GM13976 (cell line): ENCODE results near the gene NWD2.

ENCODE experiments used
- DNase-seq: peaks from one replicate; pipeline ENCODE4 v3.0.0; 2012; ENCODE audit warnings: low spot score
- in situ Hi-C: fragments of 300-500 bp; cut with MboI; formaldehyde crosslinking; loops from one replicate; pipeline ENCODE4 v1.12.0; 2022; ENCODE audit warnings: low sequenced_read_pairs, mixed read lengths, inconsistent platforms; ENCODE audit not compliant: unreplicated experiment
- TF ChIP-seq, protein P1 (sequence below): IDR thresholded peaks from 2 replicates; pipeline ENCODE4 v1.5.1; 2012; ENCODE audit warnings: borderline replicate concordance, mild to moderate bottlenecking; ENCODE audit not compliant: insufficient read depth; ENCODE audit errors: extremely low read depth, missing control alignments, control extremely low read depth

NWD2 gene

GRCh38 chr4:37465296-37465695 is 220.8 kb downstream of the NWD2 start:
- TF ChIP-seq, protein P1, sequence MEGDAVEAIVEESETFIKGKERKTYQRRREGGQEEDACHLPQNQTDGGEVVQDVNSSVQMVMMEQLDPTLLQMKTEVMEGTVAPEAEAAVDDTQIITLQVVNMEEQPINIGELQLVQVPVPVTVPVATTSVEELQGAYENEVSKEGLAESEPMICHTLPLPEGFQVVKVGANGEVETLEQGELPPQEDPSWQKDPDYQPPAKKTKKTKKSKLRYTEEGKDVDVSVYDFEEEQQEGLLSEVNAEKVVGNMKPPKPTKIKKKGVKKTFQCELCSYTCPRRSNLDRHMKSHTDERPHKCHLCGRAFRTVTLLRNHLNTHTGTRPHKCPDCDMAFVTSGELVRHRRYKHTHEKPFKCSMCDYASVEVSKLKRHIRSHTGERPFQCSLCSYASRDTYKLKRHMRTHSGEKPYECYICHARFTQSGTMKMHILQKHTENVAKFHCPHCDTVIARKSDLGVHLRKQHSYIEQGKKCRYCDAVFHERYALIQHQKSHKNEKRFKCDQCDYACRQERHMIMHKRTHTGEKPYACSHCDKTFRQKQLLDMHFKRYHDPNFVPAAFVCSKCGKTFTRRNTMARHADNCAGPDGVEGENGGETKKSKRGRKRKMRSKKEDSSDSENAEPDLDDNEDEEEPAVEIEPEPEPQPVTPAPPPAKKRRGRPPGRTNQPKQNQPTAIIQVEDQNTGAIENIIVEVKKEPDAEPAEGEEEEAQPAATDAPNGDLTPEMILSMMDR = no peak
- in situ Hi-C loops = loop anchor here (25.0 kb wide), 1 partner anchor 322 kb away; no protein-coding TSS in a partner anchor
- no peak for DNase-seq

DNA sequence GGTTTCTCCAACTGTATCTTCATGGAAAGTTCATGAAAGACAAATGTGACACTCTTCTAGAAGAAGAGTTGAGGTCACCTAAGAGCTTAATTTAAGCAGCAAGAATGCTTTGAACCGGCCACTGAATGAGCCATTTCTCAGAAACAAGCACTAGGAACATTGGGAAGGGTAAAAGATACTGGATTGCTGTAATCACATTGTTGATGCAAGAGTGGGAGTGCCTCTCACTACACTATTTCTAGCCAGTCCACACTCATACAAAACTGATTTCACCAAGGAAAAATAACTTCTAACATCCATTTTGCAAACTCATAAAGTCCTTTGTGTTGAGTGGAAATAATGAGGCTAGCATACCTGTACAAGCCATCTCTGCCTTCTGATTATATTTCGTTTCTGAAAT is 221.3 kb downstream of the NWD2 start:
- TF ChIP-seq, protein P1 = no peak
- in situ Hi-C loops = loop anchor here (25.0 kb wide), 1 partner anchor 321 kb away; no protein-coding TSS in a partner anchor
- no peak for DNase-seq

GRCh38 chr4:37467223-37467622 is 222.7 kb downstream of the NWD2 start:
- DNase-seq = no peak
- TF ChIP-seq, protein P1 = no peak
- in situ Hi-C loops = loop anchor here (25.0 kb wide), 1 partner anchor 320 kb away; no protein-coding TSS in a partner anchor

DNA sequence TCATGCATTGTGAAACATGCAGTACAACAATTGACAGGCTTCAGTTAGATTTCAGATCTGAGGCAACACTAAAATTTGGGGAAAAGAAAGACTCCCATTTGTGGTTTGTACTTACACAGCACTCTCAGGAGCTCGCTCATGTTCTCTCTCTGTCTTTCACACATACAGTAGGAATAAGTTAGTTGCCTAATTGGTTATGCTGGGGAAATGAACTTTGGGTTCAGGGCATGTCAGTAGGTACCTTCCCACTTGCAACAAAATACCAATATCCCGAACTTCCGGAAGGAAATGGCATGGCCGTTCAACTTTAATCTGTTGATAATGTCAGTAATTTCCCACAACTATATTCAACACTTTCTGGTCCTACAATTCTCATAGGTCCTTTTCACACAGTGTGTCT is 223.3 kb downstream of the NWD2 start:
- in situ Hi-C loops = loop anchor here (25.0 kb wide), 1 partner anchor 319 kb away; no protein-coding TSS in a partner anchor
- TF ChIP-seq, protein P1 = no peak
- DNase-seq = no peak

GRCh38 chr4:37469286-37469685 is 224.7 kb downstream of the NWD2 start:
- DNase-seq = no peak
- TF ChIP-seq, protein P1 = no peak
- in situ Hi-C loops = loop anchor here (25.0 kb wide), 1 partner anchor 318 kb away; no protein-coding TSS in a partner anchor

DNA sequence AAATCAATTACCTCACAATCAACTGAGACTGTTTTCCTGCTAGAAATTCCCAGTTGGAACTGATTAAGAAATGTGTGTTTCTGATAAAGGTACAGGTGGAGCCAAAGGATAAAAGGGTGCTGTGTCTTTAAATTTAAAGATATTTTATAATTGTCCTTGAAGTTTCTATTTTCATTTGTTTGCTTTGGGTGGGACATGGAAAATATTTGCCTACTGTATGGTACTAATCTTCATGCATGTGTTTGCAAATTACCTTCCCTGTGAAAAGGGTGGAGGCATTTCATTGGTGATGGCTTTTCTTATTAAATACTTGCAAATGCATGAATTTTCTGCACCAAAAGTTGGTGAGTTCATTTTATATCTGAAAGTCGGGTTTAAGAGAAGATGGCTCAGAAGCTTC is 225.7 kb downstream of the NWD2 start:
- in situ Hi-C loops = loop anchor here (25.0 kb wide), 1 partner anchor 317 kb away; no protein-coding TSS in a partner anchor
- TF ChIP-seq, protein P1 = no peak
- no peak for DNase-seq
